OCI-LY7 (cell line): ENCODE results near the gene LPCAT1. TPM values are rescaled to one million over a fixed set of nuclear protein-coding genes. Genes with fewer than 3 reads are reported as not detected.

ENCODE experiments used
- BruUV-seq: library from RNA; stranded (reverse); fragments of 400-500 nt; replicated peaks from 2 replicates; lab custom pipeline; 2021; lab: Mats Ljungman, UMichigan
- CTCF ChIA-PET: fragments of 300-600 bp; sonication (Branson Sonifier 250); formaldehyde crosslinking; loops from one replicate; lab custom pipeline; 2022; ENCODE audit warnings: antibody characterized with exemption; ENCODE audit not compliant: unreplicated experiment; lab: Charles Lee
- POLR2A ChIA-PET: fragments of 300-600 bp; sonication (Branson Sonifier 250); formaldehyde crosslinking; loops from one replicate; lab custom pipeline; 2022; ENCODE audit warnings: antibody characterized with exemption; lab: Charles Lee
- DNase-seq: peaks from one replicate; pipeline ENCODE4 v3.0.0-alpha.2; 2015; ENCODE audit warnings: low spot score
- H2AFZ ChIP-seq: fragments of 200-600 bp; sonication (generic), shearing (Covaris generic); 2 replicates; pipeline ENCODE4 v1.6.1; 2014; ENCODE audit warnings: mild to moderate bottlenecking, antibody characterized with exemption, low read length, moderate library complexity
- H3K27ac ChIP-seq: fragments of 200-600 bp; sonication (generic); 2 replicates; pipeline ENCODE4 v1.5.1; 2014; ENCODE audit warnings: mixed run types, low read depth, mild to moderate bottlenecking, moderate library complexity, low read length, inconsistent platforms; ENCODE audit not compliant: poor library complexity, severe bottlenecking
- H3K36me3 ChIP-seq: fragments of 200-600 bp; sonication (generic); 2 replicates; pipeline ENCODE4 v1.6.1; 2014; ENCODE audit warnings: mild to moderate bottlenecking, antibody characterized with exemption, low read length, moderate library complexity, mixed read lengths; ENCODE audit not compliant: insufficient read depth
- H3K4me1 ChIP-seq: fragments of 200-600 bp; sonication (generic); 2 replicates; pipeline ENCODE4 v1.5.1; 2014; ENCODE audit warnings: mild to moderate bottlenecking, low read length; ENCODE audit not compliant: insufficient read depth, poor library complexity, severe bottlenecking
- H3K4me2 ChIP-seq: fragments of 200-600 bp; sonication (generic); 2 replicates; pipeline ENCODE4 v1.6.1; 2014; ENCODE audit warnings: mild to moderate bottlenecking, low read length
- H3K4me3 ChIP-seq: fragments of 200-600 bp; sonication (generic); 2 replicates; pipeline ENCODE4 v1.5.1; 2014; ENCODE audit warnings: mild to moderate bottlenecking, low read depth, low read length; ENCODE audit not compliant: poor library complexity, severe bottlenecking
- H3K79me2 ChIP-seq: fragments of 200-600 bp; sonication (generic); 2 replicates; pipeline ENCODE4 v1.6.1; 2016; ENCODE audit warnings: low read depth, mild to moderate bottlenecking, low read length, moderate library complexity, mixed read lengths; ENCODE audit not compliant: insufficient read depth
- H3K9me2 ChIP-seq: fragments of 200-600 bp; sonication (generic); 2 replicates; pipeline ENCODE4 v1.6.1; 2016; ENCODE audit warnings: mild to moderate bottlenecking, low read length, mixed read lengths; ENCODE audit not compliant: insufficient read depth
- H3K9me3 ChIP-seq: fragments of 200-600 bp; sonication (generic); 2 replicates; pipeline ENCODE4 v1.6.1; 2014; ENCODE audit warnings: mild to moderate bottlenecking, mixed run types, low read length, mixed read lengths
- H4K20me1 ChIP-seq: fragments of 200-600 bp; sonication (generic); 2 replicates; pipeline ENCODE4 v1.6.1; 2014; ENCODE audit warnings: mild to moderate bottlenecking, antibody characterized with exemption, low read length, moderate library complexity, mixed read lengths; ENCODE audit not compliant: insufficient read depth
- EZH2phosphoT487 ChIP-seq: fragments of 200-600 bp; sonication (generic); IDR thresholded peaks from 2 replicates; pipeline ENCODE4 v1.6.1; 2018; ENCODE audit warnings: low read depth, borderline replicate concordance, mild to moderate bottlenecking, mixed run types, antibody characterized with exemption, low read length, moderate library complexity, mixed read lengths
- intact Hi-C: fragments of 100-400 bp; cut with micrococcal nuclease; formaldehyde crosslinking; loops from one replicate; pipeline ENCODE4 v1.10.0; 2022; ENCODE audit not compliant: unreplicated experiment
- total RNA-seq, 2 experiments: library from RNA; depleted of rRNA in 1 of 2; stranded (reverse); fragments of >200 nt in 1 of 2; shearing (Covaris generic) in 1 of 2; gene quantifications; 2 replicates each; pipeline ENCODE4 v1.2.3, GENCODE V29; 2014 to 2022
- TF ChIP-seq, protein P1 (sequence below): fragments of 200-600 bp; sonication (generic); conservative IDR thresholded peaks from 2 replicates; pipeline ENCODE4 v1.5.1; 2014; ENCODE audit warnings: mild to moderate bottlenecking, antibody characterized with exemption, low read length, moderate library complexity, mixed read lengths

The LPCAT1 gene
- total RNA-seq, 2 experiments from 2014 or later, result 47.7 to 63.6 TPM

DNA sequence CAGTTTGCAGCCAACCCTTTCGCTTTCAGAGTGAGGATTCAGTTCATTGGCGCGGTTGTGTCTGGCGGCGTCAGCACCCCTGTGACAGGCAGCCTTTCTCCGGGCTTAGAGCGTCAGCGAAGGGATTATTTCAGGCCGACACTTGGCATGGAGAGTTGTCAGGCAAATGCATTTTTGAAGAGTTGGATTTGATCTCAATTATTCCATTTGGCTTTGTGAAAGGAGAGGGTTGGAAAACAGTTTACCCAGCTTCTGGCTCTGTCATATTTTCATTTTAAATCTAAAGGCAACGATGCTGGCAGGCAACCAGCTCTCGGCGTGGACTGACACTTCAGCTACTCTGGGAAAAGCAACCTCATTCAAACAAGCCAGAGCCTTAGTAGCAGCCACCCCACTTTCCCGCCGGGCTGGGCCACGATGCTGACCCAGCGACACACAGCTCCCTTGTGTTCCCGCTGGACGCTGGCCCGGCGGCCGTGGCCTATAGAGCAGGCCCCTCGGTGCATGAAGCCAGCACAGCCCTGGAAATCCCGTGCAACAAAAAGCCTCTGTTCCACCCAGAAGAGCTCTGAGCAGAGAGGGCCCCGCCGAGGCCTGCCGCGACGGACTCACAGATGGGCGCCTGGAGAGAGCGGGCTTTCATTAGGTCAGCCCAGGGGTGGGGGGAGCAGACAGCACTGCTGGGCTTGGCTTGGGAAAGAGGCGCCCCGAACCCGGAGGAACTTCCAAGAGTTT is 28.9 kb upstream of the LPCAT1 start:
- H3K9me3 ChIP-seq, result no peaks in the 10 kb centered on the region
- no peaks in the 10 kb centered on the region for H3K4me1 ChIP-seq
- intact Hi-C loops, result no loop called here
- no peaks in the 10 kb centered on the region for H3K9me2 ChIP-seq
- no peak overlapping the region for H2AFZ ChIP-seq
- TF ChIP-seq EZH2phosphoT487, result no peak
- H3K4me3 ChIP-seq, result no peak overlapping the region
- DNase-seq, result no peak
- no peak overlapping the region for H3K27ac ChIP-seq
- ChIA-PET CTCF (no interaction called here), POLR2A (no interaction called here)
- H3K4me2 ChIP-seq, result no peak overlapping the region
- H3K79me2 ChIP-seq, result no peaks in the 10 kb centered on the region
- no peaks in the 10 kb centered on the region for H3K36me3 ChIP-seq
- BruUV-seq, result no TSS peak
- H4K20me1 ChIP-seq, result no peaks in the 10 kb centered on the region

DNA sequence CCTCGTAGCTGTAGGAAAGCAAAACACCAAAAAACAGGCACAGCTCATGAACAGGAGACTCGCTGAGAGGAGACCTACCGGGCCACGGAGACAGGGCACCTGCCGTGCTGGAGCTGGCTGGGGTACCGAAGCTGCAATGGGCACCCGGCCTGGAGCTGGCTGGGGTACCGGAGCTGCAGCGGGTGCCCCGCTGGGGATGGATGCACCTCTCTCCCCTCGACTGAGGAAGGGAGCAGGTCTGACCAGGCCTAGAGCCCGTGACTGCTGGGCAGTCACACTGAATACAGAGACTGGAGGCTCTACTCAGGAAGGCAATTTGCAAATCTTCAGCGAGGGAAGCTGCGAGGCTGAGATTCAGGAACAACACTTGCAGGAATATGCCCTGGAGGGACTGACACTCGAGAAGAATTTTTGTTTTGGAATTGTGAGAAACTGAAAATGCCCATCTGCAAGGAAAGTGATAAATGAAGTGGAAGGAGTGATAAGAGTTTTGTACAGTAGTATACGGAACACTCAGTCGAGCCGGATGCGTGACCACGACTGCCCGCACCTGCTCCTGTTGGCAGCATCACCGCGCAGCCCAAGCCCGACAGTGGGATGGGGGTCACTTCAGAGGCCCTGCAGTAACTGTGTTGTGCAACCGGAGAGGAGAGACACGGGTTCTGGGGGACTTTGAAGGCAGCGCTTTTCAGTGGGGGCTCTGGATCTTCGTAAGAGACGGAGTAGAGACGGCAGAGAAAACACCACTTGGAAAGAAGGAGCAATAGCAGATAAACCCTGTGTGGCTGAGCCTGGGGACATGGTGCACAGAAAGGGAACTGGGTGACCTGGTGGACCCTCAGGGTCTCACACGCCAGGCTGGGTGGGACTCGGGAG is 27.9 kb upstream of the LPCAT1 start:
- DNase-seq, result no peak
- no peaks in the 10 kb centered on the region for H3K9me2 ChIP-seq
- intact Hi-C loops, result no loop called here
- no peaks in the 10 kb centered on the region for H3K4me1 ChIP-seq
- no peak overlapping the region for H3K4me2 ChIP-seq
- no peak overlapping the region for H3K27ac ChIP-seq
- no peaks in the 10 kb centered on the region for H4K20me1 ChIP-seq
- TF ChIP-seq EZH2phosphoT487, result no peak
- TF ChIP-seq, protein P1, sequence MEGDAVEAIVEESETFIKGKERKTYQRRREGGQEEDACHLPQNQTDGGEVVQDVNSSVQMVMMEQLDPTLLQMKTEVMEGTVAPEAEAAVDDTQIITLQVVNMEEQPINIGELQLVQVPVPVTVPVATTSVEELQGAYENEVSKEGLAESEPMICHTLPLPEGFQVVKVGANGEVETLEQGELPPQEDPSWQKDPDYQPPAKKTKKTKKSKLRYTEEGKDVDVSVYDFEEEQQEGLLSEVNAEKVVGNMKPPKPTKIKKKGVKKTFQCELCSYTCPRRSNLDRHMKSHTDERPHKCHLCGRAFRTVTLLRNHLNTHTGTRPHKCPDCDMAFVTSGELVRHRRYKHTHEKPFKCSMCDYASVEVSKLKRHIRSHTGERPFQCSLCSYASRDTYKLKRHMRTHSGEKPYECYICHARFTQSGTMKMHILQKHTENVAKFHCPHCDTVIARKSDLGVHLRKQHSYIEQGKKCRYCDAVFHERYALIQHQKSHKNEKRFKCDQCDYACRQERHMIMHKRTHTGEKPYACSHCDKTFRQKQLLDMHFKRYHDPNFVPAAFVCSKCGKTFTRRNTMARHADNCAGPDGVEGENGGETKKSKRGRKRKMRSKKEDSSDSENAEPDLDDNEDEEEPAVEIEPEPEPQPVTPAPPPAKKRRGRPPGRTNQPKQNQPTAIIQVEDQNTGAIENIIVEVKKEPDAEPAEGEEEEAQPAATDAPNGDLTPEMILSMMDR, result no peak
- H3K9me3 ChIP-seq, result no peaks in the 10 kb centered on the region
- no peaks in the 10 kb centered on the region for H3K36me3 ChIP-seq
- POLR2A ChIA-PET, result interaction anchor here (0.9 kb wide), 1 partner anchor 46 kb away, joined by 3 read pairs; no protein-coding TSS in a partner anchor
- H3K4me3 ChIP-seq, result no peak overlapping the region
- H2AFZ ChIP-seq, result no peak overlapping the region
- BruUV-seq, result no TSS peak
- CTCF ChIA-PET, result no interaction called here
- H3K79me2 ChIP-seq, result no peaks in the 10 kb centered on the region

- CTCF ChIA-PET, result interaction anchor here (1.3 kb wide), 1 partner anchor 10 kb away, joined by 4 read pairs; no protein-coding TSS in a partner anchor
- H3K79me2 ChIP-seq, result no peaks in the 10 kb centered on the region
- intact Hi-C loops, result no loop called here
- TF ChIP-seq EZH2phosphoT487, result no peak
- H3K27ac ChIP-seq, result no peak overlapping the region
- no peak overlapping the region for H2AFZ ChIP-seq
- no peak for DNase-seq
- no peak overlapping the region for H3K4me3 ChIP-seq
- H3K9me3 ChIP-seq, result no peaks in the 10 kb centered on the region
- H4K20me1 ChIP-seq, result no peaks in the 10 kb centered on the region
- H3K4me1 ChIP-seq, result no peaks in the 10 kb centered on the region
- no peaks in the 10 kb centered on the region for H3K36me3 ChIP-seq
- no peaks in the 10 kb centered on the region for H3K9me2 ChIP-seq
- POLR2A ChIA-PET, result interaction anchor here (0.6 to 0.9 kb wide), 2 partner anchors 45 to 437 kb away, joined by 3 read pairs; no protein-coding TSS in a partner anchor
- BruUV-seq, result no TSS peak
- H3K4me2 ChIP-seq, result no peak overlapping the region
These were observed 26.7 kb upstream of the LPCAT1 start for GRCh38 chr5:1550287-1551076.
